ENCODE results near the gene ANKS1A. TPM values are rescaled to one million over a fixed set of nuclear protein-coding genes. Genes with fewer than 3 reads are reported as not detected.

The ANKS1A gene
- total RNA-seq, 1 experiment from 2014 or later = 24.0 TPM

DNA sequence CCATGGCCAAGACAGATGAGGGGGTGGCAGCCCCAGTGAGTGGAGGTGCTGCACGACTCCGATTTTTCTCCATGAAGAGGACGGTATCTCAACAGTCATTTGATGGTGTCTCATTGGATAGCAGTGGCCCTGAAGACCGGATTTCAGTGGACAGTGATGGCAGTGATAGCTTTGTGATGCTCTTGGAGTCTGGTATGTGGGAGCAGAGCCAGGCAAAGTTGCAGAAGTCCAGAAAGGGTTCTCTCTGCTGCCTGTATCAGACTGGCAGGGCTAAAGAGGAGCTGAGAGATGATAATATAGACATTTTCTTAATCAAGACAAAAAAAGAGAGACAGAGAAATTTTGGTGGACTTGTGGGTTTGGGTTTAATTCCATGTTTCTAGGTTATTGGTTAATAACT, 25.0 kb upstream of the ANKS1A start:
- Histone ChIP-seq H3K27me3 (replicated peaks; ENCODE audit: control insufficient read depth, insufficient read depth, low read length) (no peaks in the 10 kb centered on the region), H3K4me3 (ENCODE audit: low read depth, low read length) (no peak overlapping the region), H3K36me3 (ENCODE audit: control insufficient read depth, insufficient read depth, low read length) (peaks cover 5% of the 10 kb centered on the region), H3K9me3 (no peaks in the 10 kb centered on the region), H3K4me1 (no peaks in the 10 kb centered on the region)
- H3K27me3 Mint-ChIP-seq (ENCODE audit: insufficient read depth, unreplicated experiment) = no peaks in the 10 kb centered on the region
- DNase-seq = no peak
- BruUV-seq (replicated peaks) = no TSS peak
- CTCF ChIA-PET = no interaction called here
- intact Hi-C loops (cut with micrococcal nuclease; ENCODE audit: unreplicated experiment) = no loop called here
- H3K27ac Mint-ChIP-seq (ENCODE audit: unreplicated experiment) = no peak overlapping the region
- H3K9me3 Mint-ChIP-seq (ENCODE audit: unreplicated experiment) = no peaks in the 10 kb centered on the region
- peaks cover 81% of the 10 kb centered on the region for H3K36me3 Mint-ChIP-seq (ENCODE audit: insufficient read depth, unreplicated experiment)
- H3K4me3 Mint-ChIP-seq (ENCODE audit: unreplicated experiment) = no peak overlapping the region
- no peaks in the 10 kb centered on the region for H3K4me1 Mint-ChIP-seq (ENCODE audit: low read depth, unreplicated experiment)
- POLR2A ChIA-PET = interaction anchor here (0.6 kb wide), 1 partner anchor 24 kb away, joined by 5 read pairs; the partner anchor contains the start of gene TAF11
- TF ChIP-seq, protein P1, sequence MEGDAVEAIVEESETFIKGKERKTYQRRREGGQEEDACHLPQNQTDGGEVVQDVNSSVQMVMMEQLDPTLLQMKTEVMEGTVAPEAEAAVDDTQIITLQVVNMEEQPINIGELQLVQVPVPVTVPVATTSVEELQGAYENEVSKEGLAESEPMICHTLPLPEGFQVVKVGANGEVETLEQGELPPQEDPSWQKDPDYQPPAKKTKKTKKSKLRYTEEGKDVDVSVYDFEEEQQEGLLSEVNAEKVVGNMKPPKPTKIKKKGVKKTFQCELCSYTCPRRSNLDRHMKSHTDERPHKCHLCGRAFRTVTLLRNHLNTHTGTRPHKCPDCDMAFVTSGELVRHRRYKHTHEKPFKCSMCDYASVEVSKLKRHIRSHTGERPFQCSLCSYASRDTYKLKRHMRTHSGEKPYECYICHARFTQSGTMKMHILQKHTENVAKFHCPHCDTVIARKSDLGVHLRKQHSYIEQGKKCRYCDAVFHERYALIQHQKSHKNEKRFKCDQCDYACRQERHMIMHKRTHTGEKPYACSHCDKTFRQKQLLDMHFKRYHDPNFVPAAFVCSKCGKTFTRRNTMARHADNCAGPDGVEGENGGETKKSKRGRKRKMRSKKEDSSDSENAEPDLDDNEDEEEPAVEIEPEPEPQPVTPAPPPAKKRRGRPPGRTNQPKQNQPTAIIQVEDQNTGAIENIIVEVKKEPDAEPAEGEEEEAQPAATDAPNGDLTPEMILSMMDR (IDR thresholded peaks at IDR 0.05; ENCODE audit: insufficient read depth in 1 of 2, low read depth in 1 of 2, low read length in 1 of 2, severe bottlenecking in 1 of 2, unreplicated experiment in 1 of 2) = no peak

DNA sequence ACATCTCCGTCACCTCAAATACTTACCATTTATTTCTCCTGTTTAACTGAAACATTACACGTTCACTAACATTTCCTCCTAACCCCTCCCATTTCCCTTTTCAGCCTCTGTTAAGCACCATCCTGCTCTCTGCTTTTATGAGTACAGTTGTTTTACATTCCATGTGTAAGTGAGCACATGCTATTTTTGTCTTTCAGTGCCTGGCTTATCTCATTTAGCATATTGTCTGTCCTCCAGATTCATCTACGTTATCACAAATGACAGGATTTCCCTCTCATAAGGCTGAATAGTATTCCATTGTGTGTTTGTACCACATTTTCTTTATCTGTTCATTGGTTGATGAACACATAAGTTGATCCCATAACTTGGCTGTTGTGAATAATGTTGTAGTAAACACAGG, 23.9 kb upstream of the ANKS1A start:
- Histone ChIP-seq H3K4me3 (ENCODE audit: low read depth, low read length) (no peak overlapping the region), H3K9me3 (no peaks in the 10 kb centered on the region), H3K27me3 (replicated peaks; ENCODE audit: control insufficient read depth, insufficient read depth, low read length) (no peaks in the 10 kb centered on the region), H3K4me1 (no peaks in the 10 kb centered on the region), H3K36me3 (ENCODE audit: control insufficient read depth, insufficient read depth, low read length) (peaks cover 2% of the 10 kb centered on the region)
- BruUV-seq (replicated peaks) = no TSS peak
- DNase-seq = no peak
- intact Hi-C loops (cut with micrococcal nuclease; ENCODE audit: unreplicated experiment) = no loop called here
- Mint-ChIP-seq H3K4me3 (ENCODE audit: unreplicated experiment) (no peak overlapping the region), H3K27me3 (ENCODE audit: insufficient read depth, unreplicated experiment) (no peaks in the 10 kb centered on the region), H3K4me1 (ENCODE audit: low read depth, unreplicated experiment) (no peaks in the 10 kb centered on the region), H3K9me3 (ENCODE audit: unreplicated experiment) (no peaks in the 10 kb centered on the region), H3K27ac (ENCODE audit: unreplicated experiment) (no peak overlapping the region), H3K36me3 (ENCODE audit: insufficient read depth, unreplicated experiment) (peaks cover 83% of the 10 kb centered on the region)
- ChIA-PET POLR2A (no interaction called here), CTCF (no interaction called here)
- TF ChIP-seq, protein P1 (IDR thresholded peaks at IDR 0.05; ENCODE audit: insufficient read depth in 1 of 2, low read depth in 1 of 2, low read length in 1 of 2, severe bottlenecking in 1 of 2, unreplicated experiment in 1 of 2) = no peak

DNA sequence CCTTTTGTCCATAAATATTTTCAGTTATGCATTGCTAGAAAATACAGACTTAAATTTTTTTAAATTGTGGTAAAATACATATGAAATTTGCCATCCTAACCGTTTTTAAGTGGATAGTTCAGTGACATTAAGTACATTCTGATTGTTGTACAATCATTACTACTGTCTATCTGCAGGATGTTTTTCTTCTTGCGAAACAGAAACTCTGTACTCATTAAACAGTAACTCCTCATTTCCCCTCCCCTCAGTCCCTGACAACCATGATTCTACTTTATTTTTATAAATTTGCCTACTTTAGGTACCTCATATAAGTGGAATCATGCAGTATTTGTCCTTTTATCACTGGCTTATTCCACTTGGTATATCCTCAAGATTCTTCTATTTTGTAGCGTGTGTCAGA, 22.5 kb upstream of the ANKS1A start:
- H3K27me3 Mint-ChIP-seq (ENCODE audit: insufficient read depth, unreplicated experiment) = no peaks in the 10 kb centered on the region
- no peak overlapping the region for H3K27ac Mint-ChIP-seq (ENCODE audit: unreplicated experiment)
- peaks cover 87% of the 10 kb centered on the region for H3K36me3 Mint-ChIP-seq (ENCODE audit: insufficient read depth, unreplicated experiment)
- Histone ChIP-seq H3K9me3 (no peaks in the 10 kb centered on the region), H3K27me3 (replicated peaks; ENCODE audit: control insufficient read depth, insufficient read depth, low read length) (no peaks in the 10 kb centered on the region), H3K4me3 (ENCODE audit: low read depth, low read length) (no peak overlapping the region), H3K36me3 (ENCODE audit: control insufficient read depth, insufficient read depth, low read length) (peaks cover 8% of the 10 kb centered on the region), H3K4me1 (no peaks in the 10 kb centered on the region)
- DNase-seq = no peak
- no peaks in the 10 kb centered on the region for H3K9me3 Mint-ChIP-seq (ENCODE audit: unreplicated experiment)
- CTCF ChIA-PET = no interaction called here
- no peaks in the 10 kb centered on the region for H3K4me1 Mint-ChIP-seq (ENCODE audit: low read depth, unreplicated experiment)
- intact Hi-C loops (cut with micrococcal nuclease; ENCODE audit: unreplicated experiment) = no loop called here
- H3K4me3 Mint-ChIP-seq (ENCODE audit: unreplicated experiment) = no peak overlapping the region
- POLR2A ChIA-PET = no interaction called here
- no TSS peak for BruUV-seq (replicated peaks)
- TF ChIP-seq, protein P1 (IDR thresholded peaks at IDR 0.05; ENCODE audit: insufficient read depth in 1 of 2, low read depth in 1 of 2, low read length in 1 of 2, severe bottlenecking in 1 of 2, unreplicated experiment in 1 of 2) = no peak
